Activated naive CD8-positive, alpha-beta T cell treated with anti-CD3 and anti-CD28 coated beads, Interleukin-2, amount 50 U/mL, for 24 hours (primary cell): ENCODE measurements around the gene FOXF1.

Source experiments
- ATAC-seq: fragments of 150-1000 bp; cut with Tn5 transposase; one replicate; pipeline ENCODE4 v1.10.0; 2021
- DNase-seq: peaks from one replicate; pipeline ENCODE4 v3.0.0; 2021
- H3K27ac Mint-ChIP-seq: one replicate; pipeline ENCODE4 v1.8.0; 2021; ENCODE audit warnings: mild to moderate bottlenecking, mixed read lengths
- H3K27me3 Mint-ChIP-seq: one replicate; pipeline ENCODE4 v1.8.0; 2021; ENCODE audit warnings: mixed read lengths
- H3K36me3 Mint-ChIP-seq: one replicate; pipeline ENCODE4 v1.8.0; 2021; ENCODE audit warnings: low read depth, mixed read lengths
- H3K4me1 Mint-ChIP-seq: one replicate; pipeline ENCODE4 v1.8.0; 2021; ENCODE audit warnings: mixed read lengths
- H3K4me3 Mint-ChIP-seq: one replicate; pipeline ENCODE4 v1.8.0; 2021; ENCODE audit warnings: mild to moderate bottlenecking, moderate library complexity, mixed read lengths
- H3K9me3 Mint-ChIP-seq: one replicate; pipeline ENCODE4 v1.8.0; 2021; ENCODE audit warnings: mixed read lengths

The FOXF1 gene

DNA sequence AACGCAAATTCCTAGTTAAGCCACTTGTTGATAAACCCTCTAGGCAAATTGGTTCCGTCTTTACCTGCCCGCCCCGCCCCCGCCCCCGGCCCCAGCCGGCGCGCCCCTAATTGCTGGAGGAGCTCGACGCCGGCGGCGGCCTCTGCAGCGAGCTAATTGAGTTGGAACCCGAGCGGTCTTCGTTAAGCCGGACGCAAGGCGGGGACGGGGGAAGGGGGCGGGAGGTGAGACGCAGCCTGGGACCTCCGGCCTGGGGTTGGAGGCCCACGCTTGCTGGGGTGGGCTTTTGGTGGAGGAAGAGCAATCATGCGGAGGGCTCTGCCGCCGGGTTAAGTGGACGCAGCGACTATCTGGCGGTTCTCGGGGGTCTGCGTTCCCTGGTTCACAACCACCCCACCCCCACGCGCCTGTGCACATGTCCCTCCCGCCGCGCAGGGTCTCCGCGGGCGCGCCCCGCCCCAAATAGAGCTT lies 12.7 kb upstream of the FOXF1 start:
- no peaks in the 10 kb centered on the region for H3K36me3 Mint-ChIP-seq
- H3K9me3 Mint-ChIP-seq: no peaks in the 10 kb centered on the region
- H3K27me3 Mint-ChIP-seq: peaks cover 74% of the 10 kb centered on the region
- DNase-seq: no peak
- peaks cover 7% of the 10 kb centered on the region for H3K4me1 Mint-ChIP-seq
- H3K4me3 Mint-ChIP-seq: no peak overlapping the region
- ATAC-seq: no peak
- no peak overlapping the region for H3K27ac Mint-ChIP-seq

DNA sequence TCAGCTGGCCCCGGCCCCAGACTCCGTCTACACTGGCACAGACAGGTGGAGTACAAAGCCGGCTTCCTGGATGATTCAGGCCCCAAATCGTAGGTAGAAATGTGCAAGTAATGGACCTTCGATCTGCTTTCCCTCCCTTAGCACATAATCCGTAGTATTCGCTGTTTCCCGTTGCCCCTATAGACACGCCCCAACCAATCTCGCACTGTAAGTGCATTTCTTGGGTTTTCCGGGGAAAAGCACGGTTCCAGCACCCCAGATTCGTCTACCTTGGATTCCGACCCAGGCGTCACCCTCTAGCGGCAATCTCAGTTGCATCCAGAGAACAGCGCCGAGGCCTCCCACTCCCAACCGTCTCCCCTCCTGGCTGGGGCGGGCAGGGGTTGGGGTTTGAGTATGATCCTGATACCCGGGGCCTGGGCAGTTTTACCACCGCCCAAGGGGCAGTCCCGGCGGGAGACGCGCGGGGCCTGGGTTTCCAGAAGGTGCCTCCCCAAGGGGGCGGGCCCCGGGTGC lies 12.1 kb upstream of the FOXF1 start:
- Mint-ChIP-seq H3K36me3 (no peaks in the 10 kb centered on the region), H3K4me1 (peaks cover 7% of the 10 kb centered on the region), H3K9me3 (no peaks in the 10 kb centered on the region), H3K27me3 (peaks cover 74% of the 10 kb centered on the region), H3K4me3 (no peak overlapping the region), H3K27ac (no peak overlapping the region)
- ATAC-seq: no peak
- no peak for DNase-seq

DNA sequence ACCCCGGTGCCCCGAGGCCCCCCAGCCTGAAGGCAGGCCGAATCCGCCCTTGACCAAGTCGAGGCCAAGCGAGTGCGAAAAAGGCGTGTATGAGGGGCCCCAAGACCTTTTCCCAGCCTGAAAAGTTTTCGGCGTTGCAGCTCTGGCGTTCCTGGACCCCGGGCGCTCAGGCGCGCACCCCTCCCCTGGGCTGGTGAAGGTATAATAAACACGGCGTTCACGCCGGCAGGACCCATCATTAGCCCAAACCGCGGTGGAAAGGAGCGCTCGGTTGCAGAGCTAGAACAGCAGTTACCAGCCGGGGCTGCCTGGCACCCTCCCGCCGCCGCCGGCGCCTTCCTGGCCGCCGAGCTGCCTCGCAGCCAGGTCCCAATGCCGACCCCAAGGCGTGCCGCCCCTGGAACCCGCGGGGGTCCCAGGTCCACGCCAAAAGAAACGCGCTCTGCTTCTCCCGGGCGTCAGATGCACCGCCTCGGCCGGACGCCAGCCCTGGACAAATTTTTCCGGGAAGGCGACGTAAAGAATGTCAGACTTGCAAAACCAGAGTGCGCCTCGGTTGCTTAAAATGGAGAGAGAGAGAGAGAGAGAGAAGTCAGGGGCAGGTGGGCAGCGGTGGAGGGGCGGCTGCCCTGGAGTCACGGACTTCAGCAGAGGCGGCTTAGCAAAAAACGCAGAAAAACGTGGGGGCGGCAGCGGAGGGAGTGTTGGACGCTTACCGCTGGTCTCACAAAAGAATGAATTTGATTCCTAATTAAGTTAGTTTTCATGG lies 11.5 kb upstream of the FOXF1 start:
- Mint-ChIP-seq H3K4me1 (peaks cover 7% of the 10 kb centered on the region), H3K9me3 (no peaks in the 10 kb centered on the region), H3K27ac (no peak overlapping the region), H3K27me3 (peaks cover 74% of the 10 kb centered on the region), H3K4me3 (no peak overlapping the region), H3K36me3 (no peaks in the 10 kb centered on the region)
- no peak for DNase-seq
- ATAC-seq: no peak

DNA sequence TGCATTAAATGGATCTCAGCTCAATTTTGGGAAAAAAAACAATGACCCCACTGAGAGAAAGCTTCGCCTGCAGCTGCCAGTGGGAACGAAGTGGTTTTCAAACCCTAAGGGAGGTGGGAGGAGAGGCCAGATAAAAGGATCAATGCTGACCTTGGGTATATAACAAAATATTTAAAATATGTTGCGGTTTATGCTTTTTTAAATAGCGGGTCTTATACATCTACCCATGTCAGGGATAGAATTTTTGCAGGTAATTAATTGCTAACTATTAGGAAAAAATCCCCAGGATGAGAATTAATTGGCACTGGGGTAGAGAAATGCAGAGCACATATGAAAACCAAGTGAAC lies 10.9 kb upstream of the FOXF1 start:
- Mint-ChIP-seq H3K36me3 (no peaks in the 10 kb centered on the region), H3K4me1 (peaks cover 7% of the 10 kb centered on the region), H3K27ac (no peak overlapping the region), H3K9me3 (no peaks in the 10 kb centered on the region), H3K27me3 (peaks cover 76% of the 10 kb centered on the region), H3K4me3 (no peak overlapping the region)
- no peak for DNase-seq
- ATAC-seq: no peak

DNA sequence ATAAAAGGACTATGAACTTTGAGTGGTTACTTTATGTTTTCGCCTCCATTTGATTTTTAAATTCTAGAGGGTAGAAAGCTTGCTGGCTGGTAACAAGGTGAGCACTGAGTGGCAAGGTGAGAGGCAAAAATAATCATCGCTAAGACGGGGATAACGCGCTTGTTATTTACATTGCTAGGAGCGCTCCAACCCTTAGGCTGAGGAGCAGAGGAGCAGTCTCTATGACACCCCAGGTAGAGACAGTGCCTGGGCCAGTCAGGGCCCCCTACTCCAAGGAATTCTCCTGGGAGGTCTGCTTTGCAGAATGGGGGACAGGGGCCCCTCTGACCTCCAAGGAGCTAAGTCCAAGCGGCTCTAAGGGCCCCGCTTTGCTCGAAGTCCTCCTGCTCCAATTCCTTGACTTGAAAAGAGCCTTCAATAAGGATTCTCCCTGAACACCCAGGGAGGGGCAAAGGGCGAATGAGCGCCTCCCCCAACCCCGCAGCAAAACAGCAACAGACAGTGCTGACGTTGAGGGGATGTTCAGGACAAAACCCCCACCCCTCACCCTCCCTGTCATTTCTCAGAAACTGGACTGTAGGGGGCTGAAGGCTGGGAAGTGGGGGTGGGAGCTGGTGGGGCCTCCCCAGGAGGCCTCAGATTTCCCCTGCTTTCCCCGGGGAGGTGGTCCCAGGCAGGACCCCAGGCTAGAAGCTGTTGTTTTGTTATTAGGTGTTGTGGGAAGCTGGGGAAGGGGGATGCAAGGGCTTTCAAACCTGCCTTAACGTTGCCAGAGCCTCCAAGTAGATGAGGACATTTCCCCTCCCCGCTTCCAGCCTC lies 10.2 kb upstream of the FOXF1 start:
- peaks cover 9% of the 10 kb centered on the region for H3K4me1 Mint-ChIP-seq
- H3K27me3 Mint-ChIP-seq: peaks cover 81% of the 10 kb centered on the region
- no peak for DNase-seq
- H3K36me3 Mint-ChIP-seq: no peaks in the 10 kb centered on the region
- H3K4me3 Mint-ChIP-seq: no peak overlapping the region
- ATAC-seq: no peak
- no peak overlapping the region for H3K27ac Mint-ChIP-seq
- H3K9me3 Mint-ChIP-seq: no peaks in the 10 kb centered on the region

DNA sequence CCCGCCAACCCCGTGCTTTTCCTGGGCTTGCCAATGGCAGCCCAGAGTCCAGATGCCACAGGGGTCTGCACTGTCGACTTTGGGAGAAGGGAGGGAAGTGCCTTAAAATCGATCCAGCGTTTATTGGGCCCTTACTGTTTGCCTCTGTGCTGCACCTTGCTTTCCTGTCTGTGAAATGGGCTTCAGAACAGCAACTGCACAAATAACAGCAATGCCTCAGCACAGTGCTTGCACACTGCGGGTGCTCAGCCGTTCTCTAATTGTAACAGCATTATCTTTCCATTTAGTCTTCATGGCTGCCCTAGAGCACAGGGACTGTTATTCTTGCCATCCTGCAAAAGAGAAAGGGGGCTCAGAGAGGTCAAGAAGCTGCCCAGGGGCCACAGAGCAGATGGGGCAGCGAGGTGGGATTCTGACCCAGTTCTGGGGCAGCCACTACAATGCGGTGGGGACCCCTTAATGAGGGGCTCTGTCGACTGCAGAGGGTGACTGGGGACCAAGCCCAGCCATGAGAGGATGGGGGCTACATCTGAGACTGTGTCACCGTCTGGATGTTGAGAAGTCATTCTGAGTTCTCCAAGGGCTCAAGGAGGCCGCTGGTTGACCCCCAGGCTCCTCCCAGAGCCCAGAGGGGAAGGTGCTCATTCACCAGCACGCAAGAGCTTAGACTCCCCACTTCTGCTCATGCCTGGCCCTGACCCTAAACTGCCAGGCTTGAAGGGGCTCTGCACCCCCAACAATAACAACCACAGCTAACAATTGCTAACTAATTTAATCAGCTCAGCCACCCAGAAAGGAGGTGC lies 9.4 kb upstream of the FOXF1 start:
- ATAC-seq (no peak), DNase-seq (no peak)
- Mint-ChIP-seq H3K9me3 (no peaks in the 10 kb centered on the region), H3K27ac (no peak overlapping the region), H3K36me3 (no peaks in the 10 kb centered on the region), H3K4me1 (peaks cover 7% of the 10 kb centered on the region), H3K27me3 (peaks cover 78% of the 10 kb centered on the region), H3K4me3 (no peak overlapping the region)

DNA sequence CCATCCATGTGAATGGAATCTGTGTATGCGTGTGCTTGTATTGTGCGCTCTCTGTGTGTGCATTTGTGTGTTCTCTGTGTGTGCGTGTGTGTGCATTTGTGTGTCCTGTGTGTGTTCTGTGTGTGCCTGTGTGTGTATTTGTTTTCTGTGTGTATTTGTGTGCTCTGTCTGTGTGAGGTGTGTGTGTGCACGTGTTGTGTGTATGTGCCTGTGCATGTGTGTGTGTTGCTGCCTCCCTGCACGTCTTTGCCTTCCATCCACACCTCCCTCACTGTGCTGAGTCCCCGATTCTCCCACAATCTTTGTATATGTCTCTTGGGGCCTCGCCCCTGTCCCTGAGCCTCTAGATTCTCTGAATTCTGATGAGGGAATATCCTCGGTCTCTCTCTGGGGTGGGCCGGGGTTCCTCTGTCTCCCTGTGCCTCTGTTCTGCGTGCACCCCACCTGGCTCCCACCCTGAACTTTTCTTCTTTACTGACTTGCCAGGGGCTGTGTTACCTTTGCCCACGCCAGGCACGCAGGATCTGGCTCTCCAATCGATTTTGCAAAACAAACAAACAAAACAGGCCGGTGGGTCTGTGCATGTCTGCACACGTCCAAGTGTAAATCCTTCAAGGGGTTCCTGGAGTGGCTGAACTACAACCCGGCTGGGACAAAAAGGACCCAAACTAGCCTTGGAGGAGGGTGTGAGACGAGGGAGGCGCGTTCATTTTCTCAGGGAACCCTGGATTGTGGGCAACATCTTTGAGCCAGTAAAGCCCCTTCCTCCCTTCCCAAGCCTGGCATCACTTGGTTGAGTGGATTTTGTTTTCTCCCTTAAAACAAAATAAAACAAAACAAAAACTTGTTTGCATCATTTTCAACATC lies 8.1 kb upstream of the FOXF1 start:
- H3K27me3 Mint-ChIP-seq: peaks cover 80% of the 10 kb centered on the region
- no peaks in the 10 kb centered on the region for H3K9me3 Mint-ChIP-seq
- H3K4me3 Mint-ChIP-seq: no peak overlapping the region
- DNase-seq (no peak), ATAC-seq (no peak)
- no peaks in the 10 kb centered on the region for H3K36me3 Mint-ChIP-seq
- no peak overlapping the region for H3K27ac Mint-ChIP-seq
- peaks cover 13% of the 10 kb centered on the region for H3K4me1 Mint-ChIP-seq

GRCh38 chr16:86502856-86503748 lies 7.2 kb upstream of the FOXF1 start:
- H3K27ac Mint-ChIP-seq: no peak overlapping the region
- H3K36me3 Mint-ChIP-seq: no peaks in the 10 kb centered on the region
- ATAC-seq: no peak
- H3K4me3 Mint-ChIP-seq: no peak overlapping the region
- H3K4me1 Mint-ChIP-seq: peaks cover 21% of the 10 kb centered on the region
- peaks cover 87% of the 10 kb centered on the region for H3K27me3 Mint-ChIP-seq
- H3K9me3 Mint-ChIP-seq: no peaks in the 10 kb centered on the region
- DNase-seq: no peak

DNA sequence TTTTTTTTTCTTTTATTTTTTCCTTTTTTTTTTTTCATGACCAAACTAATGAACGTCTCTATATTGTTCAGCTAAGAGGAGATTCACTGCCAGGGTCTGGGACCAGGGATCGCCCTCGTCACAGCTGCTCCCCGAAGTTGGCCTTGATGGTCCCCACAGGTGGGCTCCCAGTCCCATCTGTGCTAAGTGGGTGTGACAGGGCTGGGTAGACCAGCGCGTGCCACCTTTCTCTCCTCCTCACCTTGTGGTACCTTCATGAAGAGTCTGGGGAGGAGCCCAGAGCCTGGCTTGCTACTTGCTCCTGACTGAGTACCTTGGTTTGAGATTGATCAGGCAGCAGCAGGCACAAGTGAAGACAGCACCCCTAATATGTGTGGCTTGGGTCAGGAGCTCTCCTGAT lies 6.5 kb upstream of the FOXF1 start:
- H3K4me1 Mint-ChIP-seq: peaks cover 19% of the 10 kb centered on the region
- ATAC-seq (no peak), DNase-seq (no peak)
- H3K27me3 Mint-ChIP-seq: peaks cover 85% of the 10 kb centered on the region
- no peak overlapping the region for H3K27ac Mint-ChIP-seq
- H3K36me3 Mint-ChIP-seq: no peaks in the 10 kb centered on the region
- no peak overlapping the region for H3K4me3 Mint-ChIP-seq
- no peaks in the 10 kb centered on the region for H3K9me3 Mint-ChIP-seq

GRCh38 chr16:86504315-86505184 lies 5.8 kb upstream of the FOXF1 start:
- no peak overlapping the region for H3K4me3 Mint-ChIP-seq
- ATAC-seq (no peak), DNase-seq (no peak)
- H3K27ac Mint-ChIP-seq: no peak overlapping the region
- peaks cover 83% of the 10 kb centered on the region for H3K27me3 Mint-ChIP-seq
- no peaks in the 10 kb centered on the region for H3K36me3 Mint-ChIP-seq
- no peaks in the 10 kb centered on the region for H3K9me3 Mint-ChIP-seq
- H3K4me1 Mint-ChIP-seq: peaks cover 24% of the 10 kb centered on the region

- no peaks in the 10 kb centered on the region for H3K36me3 Mint-ChIP-seq
- peaks cover 77% of the 10 kb centered on the region for H3K27me3 Mint-ChIP-seq
- ATAC-seq (no peak), DNase-seq (no peak)
- H3K4me1 Mint-ChIP-seq: peaks cover 24% of the 10 kb centered on the region
- no peak overlapping the region for H3K27ac Mint-ChIP-seq
- no peaks in the 10 kb centered on the region for H3K9me3 Mint-ChIP-seq
- peak overlapping the region; percentile 35 for H3K4me3 Mint-ChIP-seq
These were observed 5.0 kb upstream of the FOXF1 start for GRCh38 chr16:86505185-86505898.
